HFF-Myc (cell line): ENCODE measurements around the gene ASCC3.

ENCODE experiments used
- DNase-seq: peaks from one replicate; pipeline ENCODE4 v3.0.0-alpha.2; 2011; ENCODE audit warnings: low read depth; ENCODE audit errors: extremely low read depth
- H3K4me3 ChIP-seq: replicated peaks from 2 replicates; pipeline ENCODE4 v1.5.1; 2011; ENCODE audit warnings: low read depth, mild to moderate bottlenecking, control low read depth, low read length
- CTCF ChIP-seq: IDR thresholded peaks from 2 replicates; pipeline ENCODE4 v1.5.1; 2012; ENCODE audit warnings: mild to moderate bottlenecking, low read depth, low read length, control low read depth; ENCODE audit errors: missing control alignments

Gene ASCC3

GRCh38 chr6:100504786-100505737 lies 376.1 kb downstream of the ASCC3 start:
- TF ChIP-seq CTCF = no peak
- DNase-seq = peak; percentile 62
- H3K4me3 ChIP-seq = no peak overlapping the region

- no peak overlapping the region for H3K4me3 ChIP-seq
- no peak for TF ChIP-seq CTCF
- no peak for DNase-seq
These were observed 378.0 kb downstream of the ASCC3 start for GRCh38 chr6:100503043-100503705.

GRCh38 chr6:100493206-100493888 lies 387.8 kb downstream of the ASCC3 start:
- TF ChIP-seq CTCF = no peak
- no peak overlapping the region for H3K4me3 ChIP-seq
- no peak for DNase-seq

- no peak for DNase-seq
- H3K4me3 ChIP-seq = no peak overlapping the region
- TF ChIP-seq CTCF = no peak
These were observed 389.0 kb downstream of the ASCC3 start for GRCh38 chr6:100491952-100492670.

GRCh38 chr6:100490065-100490464 lies 391.1 kb downstream of the ASCC3 start:
- no peak overlapping the region for H3K4me3 ChIP-seq
- no peak for TF ChIP-seq CTCF
- no peak for DNase-seq

- no peak for DNase-seq
- no peak overlapping the region for H3K4me3 ChIP-seq
- no peak for TF ChIP-seq CTCF
These were observed 392.9 kb downstream of the ASCC3 start for GRCh38 chr6:100488244-100488643.
